K562 (cell line): ENCODE results near the gene THADA. TPM values are rescaled to one million over a fixed set of nuclear protein-coding genes. Genes with fewer than 3 reads are reported as not detected.

Experiments used
- ATAC-seq: fragments of 200-7000 bp; cut with Tn5 transposase; 3 replicates; pipeline ENCODE4 v1.9.1; 2020; ENCODE audit warnings: moderate library complexity
- BruUV-seq: library from RNA; stranded (reverse); fragments of 400-500 nt; replicated peaks from 2 replicates; lab custom pipeline; 2021; lab: Mats Ljungman, UMichigan
- CTCF ChIA-PET: fragments of 300-600 bp; formaldehyde crosslinking; extraction: SDS; loops from one replicate; lab custom pipeline; 2021; ENCODE audit warnings: low intra/inter-chr PET ratio; lab: Yijun Ruan, JAX
- POLR2A ChIA-PET: fragments of 300-600, 350-650 bp; sonication (Branson Sonifier 250); formaldehyde crosslinking; extraction: SDS; loops from one replicate; lab custom pipeline; 2021; ENCODE audit warnings: antibody characterized with exemption, inconsistent platforms; lab: Yijun Ruan, JAX
- DNase-seq, 4 experiments: peaks; one replicate each; pipeline versions ENCODE4 v3.0.0 to v3.0.0-alpha.2; 2011 to 2018; ENCODE audit warnings: low spot score in 3 of 4, mixed read lengths in 3 of 4; ENCODE audit errors: extremely low read depth in 1 of 4
- FAIRE-seq: peaks from 2 replicates; lab custom pipeline; 2011; peaks lifted over from hg19 to GRCh38; lab: Jason Lieb, UNC
- H2AFZ ChIP-seq: 2 replicates; pipeline ENCODE4 v1.6.0; 2011; ENCODE audit warnings: low read depth, low read length, control low read depth, inconsistent platforms
- H3K27ac ChIP-seq: fragments of 200-600 bp; 3 replicates; pipeline ENCODE4 v1.8.0; 2011; ENCODE audit warnings: low read depth, mild to moderate bottlenecking, control low read depth, inconsistent platforms, low read length, moderate library complexity, mixed read lengths; ENCODE audit errors: extremely low read depth
- H3K27me3 ChIP-seq, 2 experiments: fragments of 300-600 bp in 1 of 2; 2 replicates in 1 of 2; 3 replicates in 1 of 2; pipeline versions ENCODE4 v1.6.0 to v1.8.0; 2011; ENCODE audit warnings: inconsistent platforms in 2 of 2, low read length in 2 of 2, mild to moderate bottlenecking in 1 of 2, mixed read lengths in 1 of 2, moderate library complexity in 1 of 2; ENCODE audit not compliant: control insufficient read depth in 2 of 2, insufficient read depth in 2 of 2
- H3K36me3 ChIP-seq: fragments of 300-600 bp; 3 replicates; pipeline ENCODE4 v1.8.0; 2011; ENCODE audit warnings: mild to moderate bottlenecking, low read length, inconsistent platforms; ENCODE audit not compliant: control insufficient read depth, insufficient read depth
- H3K4me1 ChIP-seq, 2 experiments: fragments of 200-600 bp in 1 of 2; replicated peaks in 1 of 2; 2 replicates in 1 of 2; 3 replicates in 1 of 2; pipeline versions ENCODE4 v1.5.1 to v1.8.0; 2011; ENCODE audit warnings: inconsistent platforms in 2 of 2, low read length in 2 of 2, mild to moderate bottlenecking in 1 of 2, mixed read lengths in 1 of 2, moderate library complexity in 1 of 2; ENCODE audit not compliant: control insufficient read depth in 2 of 2, insufficient read depth in 2 of 2
- H3K4me2 ChIP-seq: 2 replicates; pipeline ENCODE4 v1.6.1; 2011; ENCODE audit warnings: low read length, control low read depth, inconsistent platforms, mixed read lengths; ENCODE audit not compliant: insufficient read depth
- H3K4me3 ChIP-seq: fragments of 200-600 bp; sonication (generic), shearing (Covaris generic); 2 replicates; pipeline ENCODE4 v1.5.1; 2016; ENCODE audit warnings: control low read depth, inconsistent platforms
- H3K79me2 ChIP-seq: fragments of 200-600 bp; 3 replicates; pipeline ENCODE4 v1.8.0; 2011; ENCODE audit warnings: low read length, inconsistent platforms; ENCODE audit not compliant: control insufficient read depth, insufficient read depth
- H3K9ac ChIP-seq, 2 experiments: 2 replicates each; pipeline versions ENCODE4 v1.6.0 to v1.6.1; 2011; ENCODE audit warnings: low read depth in 2 of 2, low read length in 2 of 2, control low read depth in 1 of 2, inconsistent platforms in 1 of 2, mild to moderate bottlenecking in 1 of 2, mixed read lengths in 1 of 2; ENCODE audit not compliant: insufficient read depth in 1 of 2
- H3K9me1 ChIP-seq: one replicate; pipeline ENCODE4 v1.6.0; 2011; ENCODE audit warnings: inconsistent platforms, mild to moderate bottlenecking, low read length, moderate library complexity; ENCODE audit not compliant: control insufficient read depth, insufficient read depth
- H3K9me3 ChIP-seq: replicated peaks from 2 replicates; pipeline ENCODE4 v1.5.1; 2011; ENCODE audit warnings: low read depth, low read length, inconsistent platforms; ENCODE audit not compliant: control insufficient read depth, insufficient read depth
- H4K20me1 ChIP-seq: replicated peaks from 2 replicates; pipeline ENCODE4 v1.6.1; 2011; ENCODE audit warnings: low read length, inconsistent platforms, mixed read lengths; ENCODE audit not compliant: control insufficient read depth, insufficient read depth
- EP400 ChIP-seq: fragments of 450-650 bp; IDR thresholded peaks from 2 replicates; pipeline ENCODE4 v1.6.1; 2017; ENCODE audit warnings: antibody characterized with exemption, mild to moderate bottlenecking, moderate library complexity
- HMGXB4 ChIP-seq: sonication (generic); formaldehyde crosslinking; IDR thresholded peaks from 2 replicates; pipeline ENCODE4 v1.8.1; 2023; ENCODE audit warnings: mild to moderate bottlenecking, missing genetic modification reagents
- PCBP1 ChIP-seq: fragments of 200-400 bp; formaldehyde crosslinking; IDR thresholded peaks from 2 replicates; pipeline ENCODE4 v1.6.1; 2018; ENCODE audit warnings: mild to moderate bottlenecking, low read depth, low read length; ENCODE audit not compliant: poor library complexity, severe bottlenecking
- PHB2 ChIP-seq: fragments of 450-650 bp; IDR thresholded peaks from 2 replicates; pipeline ENCODE4 v1.6.1; 2017; ENCODE audit warnings: low read depth
- SMAD2 ChIP-seq: fragments of 150-350 bp; IDR thresholded peaks from 2 replicates; pipeline ENCODE4 v1.6.1; 2014; ENCODE audit warnings: low read depth, mild to moderate bottlenecking, low read length
- SNAPC5 ChIP-seq: fragments of 250-450 bp; sonication (Bioruptor Pico); IDR thresholded peaks from 2 replicates; pipeline ENCODE4 v1.8.0; 2021; ENCODE audit warnings: moderate library complexity, mild to moderate bottlenecking, inconsistent platforms
- TCFL5 ChIP-seq: fragments of 250-450 bp; sonication (Bioruptor Pico); conservative IDR thresholded peaks from 2 replicates; pipeline ENCODE4 v1.6.1; 2021; ENCODE audit warnings: mild to moderate bottlenecking, moderate library complexity, matching md5 sums
- XRCC4 ChIP-seq: IDR thresholded peaks from one replicate; pipeline ENCODE4 v1.6.1; 2011; ENCODE audit not compliant: insufficient read depth, insufficient read length; ENCODE audit errors: extremely low read depth
- ZNF184 ChIP-seq: sonication (generic); formaldehyde crosslinking; IDR thresholded peaks from 2 replicates; pipeline ENCODE4 v1.5.0; 2020; ENCODE audit warnings: missing genetic modification reagents
- ZNF224 ChIP-seq: sonication (generic); formaldehyde crosslinking; IDR thresholded peaks from 2 replicates; pipeline ENCODE4 v1.8.0; 2022; ENCODE audit warnings: mild to moderate bottlenecking, missing genetic modification reagents
- ZNF282 ChIP-seq: sonication (generic); formaldehyde crosslinking; IDR thresholded peaks from 2 replicates; pipeline ENCODE4 v1.8.1; 2023; ENCODE audit warnings: missing genetic modification reagents
- ZNF407 ChIP-seq: fragments of 450-650 bp; IDR thresholded peaks from 2 replicates; pipeline ENCODE4 v1.6.1; 2016; ENCODE audit warnings: low read depth
- ZNF431 ChIP-seq: sonication (generic); formaldehyde crosslinking; IDR thresholded peaks from 2 replicates; pipeline ENCODE4 v1.8.0; 2022; ENCODE audit warnings: mild to moderate bottlenecking, missing genetic modification reagents
- in situ Hi-C: fragments of 300-500 bp; cut with MboI; formaldehyde crosslinking; loops from 4 replicates; pipeline ENCODE4 v1.15.0; 2018; ENCODE audit warnings: inconsistent platforms, mixed read lengths
- intact Hi-C: fragments of 100-400 bp; cut with micrococcal nuclease; formaldehyde crosslinking; loops from 2 replicates; pipeline ENCODE4 v1.14.2; 2022
- polyA plus RNA-seq, 8 experiments: library from polyadenylated mRNA; depleted of rRNA in 4 of 8; stranded (reverse) in 5 of 8; unstranded in 3 of 8; fragments of >200 nt; fragmentation: Nextera tagmentation in 2 of 8; fragmentation: Illumina TruSeq in 1 of 8; extraction: Ambion mirVana in 2 of 8; extraction: Trizol in 1 of 8; gene quantifications; 2 replicates each; pipeline versions ENCODE4 v1.2.1 to v1.2.3, GENCODE V29; 2011 to 2014; ENCODE audit warnings: inconsistent platforms in 1 of 8, missing spikeins in 1 of 8
- total RNA-seq, 7 experiments: library from RNA; depleted of rRNA in 6 of 7; stranded (reverse); fragments of >200 nt in 6 of 7; fragmentation: Illumina TruSeq in 2 of 7; extraction: Trizol in 2 of 7; gene quantifications; 2 replicates each; pipeline versions ENCODE4 v1.2.1 to v1.2.3, GENCODE V29; 2011 to 2021; ENCODE audit warnings: low replicate concordance in 1 of 7

THADA gene
- total and polyA plus RNA-seq, 9 of the 15 experiments (the other 6 are each of a cell fraction or from before 2014, with no cell fraction given), result 17.8 to 34.7 (median 31.9) TPM

GRCh38 chr2:43370705-43371104 is 225.1 kb downstream of the THADA start:
- ATAC-seq (no peak), FAIRE-seq (peak; percentile 11), DNase-seq (no peak)
- no TSS peak for BruUV-seq
- Histone ChIP-seq H3K79me2 (no peaks in the 10 kb centered on the region), H4K20me1 (no peaks in the 10 kb centered on the region), H3K9ac (no peak overlapping the region), H3K27me3 (no peaks in the 10 kb centered on the region), H3K9me1 (no peaks in the 10 kb centered on the region), H3K9me3 (no peaks in the 10 kb centered on the region), H3K4me2 (no peak overlapping the region), H3K36me3 (no peaks in the 10 kb centered on the region), H3K4me1 (no peaks in the 10 kb centered on the region), H2AFZ (no peak overlapping the region), H3K27ac (no peak overlapping the region), H3K4me3 (no peak overlapping the region)
- ChIA-PET POLR2A (interaction anchor here (0.6 kb wide), 1 partner anchor 77 kb away, joined by 4 read pairs; no protein-coding TSS in a partner anchor), CTCF (no interaction called here)
- intact Hi-C loops, result no loop called here
- in situ Hi-C loops, result no loop called here
- TF ChIP-seq TCFL5 (CRISPR knock-in tag) (no peak), ZNF184 (CRISPR knock-in tag) (no peak), ZNF224 (CRISPR knock-in tag) (no peak), PHB2 (no peak), HMGXB4 (CRISPR knock-in tag) (no peak), EP400 (no peak), ZNF431 (CRISPR knock-in tag) (no peak), XRCC4 (no peak), ZNF407 (no peak), SMAD2 (no peak), PCBP1 (no peak), SNAPC5 (no peak), ZNF282 (CRISPR knock-in tag) (no peak)
